GM18951 (cell line): ENCODE data around the gene RPP40.

ENCODE experiments used
- POLR2A ChIP-seq: IDR thresholded peaks from 4 replicates; pipeline ENCODE4 v1.6.1; 2011; ENCODE audit warnings: mild to moderate bottlenecking; ENCODE audit not compliant: insufficient read length, insufficient read depth; ENCODE audit errors: extremely low read depth
- in situ Hi-C: fragments of 300-500 bp; cut with MboI; formaldehyde crosslinking; loops from one replicate; pipeline ENCODE4 v1.12.0; 2022; ENCODE audit warnings: low sequenced_read_pairs, mixed read lengths, inconsistent platforms; ENCODE audit not compliant: unreplicated experiment

RPP40 gene

GRCh38 chr6:4999586-4999985 is 4.3 kb downstream of the RPP40 start:
- in situ Hi-C loops = no loop called here
- TF ChIP-seq POLR2A = no peak

GRCh38 chr6:4997862-4998261 is 6.0 kb downstream of the RPP40 start:
- in situ Hi-C loops = no loop called here
- no peak for TF ChIP-seq POLR2A

GRCh38 chr6:4994741-4995140 is 9.1 kb downstream of the RPP40 start:
- TF ChIP-seq POLR2A = no peak
- in situ Hi-C loops = no loop called here

- no peak for TF ChIP-seq POLR2A
- in situ Hi-C loops = no loop called here
These were observed 16.4 kb downstream of the RPP40 start for GRCh38 chr6:4987432-4987831.

GRCh38 chr6:4986999-4987398 is 16.8 kb downstream of the RPP40 start:
- in situ Hi-C loops = no loop called here
- TF ChIP-seq POLR2A = no peak

GRCh38 chr6:4983322-4983721 is 20.5 kb downstream of the RPP40 start:
- TF ChIP-seq POLR2A = no peak
- in situ Hi-C loops = no loop called here

GRCh38 chr6:4981761-4982160 is 22.1 kb downstream of the RPP40 start:
- no peak for TF ChIP-seq POLR2A
- in situ Hi-C loops = no loop called here

GRCh38 chr6:4979426-4979825 is 24.4 kb downstream of the RPP40 start:
- TF ChIP-seq POLR2A = no peak
- in situ Hi-C loops = no loop called here

GRCh38 chr6:4977468-4977867 is 26.4 kb downstream of the RPP40 start:
- no peak for TF ChIP-seq POLR2A
- in situ Hi-C loops = no loop called here

GRCh38 chr6:4975506-4975905 is 28.3 kb downstream of the RPP40 start:
- TF ChIP-seq POLR2A = no peak
- in situ Hi-C loops = no loop called here

- in situ Hi-C loops = no loop called here
These were observed 28.9 kb downstream of the RPP40 start for GRCh38 chr6:4974962-4975361.

GRCh38 chr6:4973982-4974745 is 29.7 kb downstream of the RPP40 start:
- TF ChIP-seq POLR2A = no peak
- in situ Hi-C loops = no loop called here

More at GRCh38 chr6:4974962-4975361, 28.9 kb downstream of the RPP40 start:
- no peak for TF ChIP-seq POLR2A

- in situ Hi-C loops = no loop called here
- no peak for TF ChIP-seq POLR2A
These were observed 30.4 kb downstream of the RPP40 start for GRCh38 chr6:4973415-4973814.

- in situ Hi-C loops = no loop called here
- TF ChIP-seq POLR2A = no peak
These were observed 31.4 kb downstream of the RPP40 start for GRCh38 chr6:4972438-4972837.

- TF ChIP-seq POLR2A = no peak
- in situ Hi-C loops = no loop called here
These were observed 32.0 kb downstream of the RPP40 start for GRCh38 chr6:4971851-4972250.

- in situ Hi-C loops = no loop called here
- TF ChIP-seq POLR2A = no peak
These were observed 33.0 kb downstream of the RPP40 start for GRCh38 chr6:4970739-4971395.
